ENCODE measurements around the gene NXPH1. TPM values are rescaled to one million over a fixed set of nuclear protein-coding genes. Genes with fewer than 3 reads are reported as not detected.

NXPH1 gene
- total RNA-seq, 3 donors from 2014 or later, result 0.29 TPM; not detected in 2

GRCh38 chr7:8699875-8700624, 266.6 kb downstream of the NXPH1 start:
- intact Hi-C loops (cut with DNase I; ENCODE audit: low total_unique reads), result no loop called here
- TF ChIP-seq POLR2AphosphoS5 (IDR thresholded peaks at IDR 0.05) (no peak), POLR2A (IDR thresholded peaks at IDR 0.05) (no peak), CTCF (IDR thresholded peaks at IDR 0.05) (no peak)
- Histone ChIP-seq H3K4me3 (no peak overlapping the region), H3K36me3 (no peaks in the 10 kb centered on the region), H3K27ac (no peak overlapping the region), H3K9me3 (no peaks in the 10 kb centered on the region), H3K4me1 (no peaks in the 10 kb centered on the region), H3K27me3 (no peaks in the 10 kb centered on the region)
- DNase-seq (ENCODE audit: low spot score in 2 of 2), result no peak

GRCh38 chr7:8702807-8703206, 269.4 kb downstream of the NXPH1 start:
- TF ChIP-seq POLR2AphosphoS5 (IDR thresholded peaks at IDR 0.05) (no peak), CTCF (IDR thresholded peaks at IDR 0.05) (no peak)
- no peaks in the 10 kb centered on the region for H3K4me1 ChIP-seq
- intact Hi-C loops (cut with DNase I; ENCODE audit: low total_unique reads), result no loop called here

GRCh38 chr7:8710124-8710523, 276.7 kb downstream of the NXPH1 start:
- intact Hi-C loops (cut with DNase I; ENCODE audit: low total_unique reads), result no loop called here
- Histone ChIP-seq H3K27ac (no peak overlapping the region), H3K36me3 (no peaks in the 10 kb centered on the region), H3K9me3 (no peaks in the 10 kb centered on the region), H3K27me3 (no peaks in the 10 kb centered on the region), H3K4me1 (no peaks in the 10 kb centered on the region), H3K4me3 (no peak overlapping the region)
- no peak for DNase-seq (ENCODE audit: low spot score in 2 of 2)
- TF ChIP-seq CTCF (IDR thresholded peaks at IDR 0.05) (no peak), POLR2AphosphoS5 (IDR thresholded peaks at IDR 0.05) (no peak), POLR2A (IDR thresholded peaks at IDR 0.05) (no peak)

More at GRCh38 chr7:8702807-8703206, 269.4 kb downstream of the NXPH1 start:
- no peak overlapping the region for H3K4me3 ChIP-seq
- no peak for DNase-seq (ENCODE audit: low spot score in 2 of 2)
- H3K36me3 ChIP-seq, result no peaks in the 10 kb centered on the region
- no peak overlapping the region for H3K27ac ChIP-seq
- no peaks in the 10 kb centered on the region for H3K9me3 ChIP-seq
- H3K27me3 ChIP-seq, result no peaks in the 10 kb centered on the region

GRCh38 chr7:8714791-8715190, 281.4 kb downstream of the NXPH1 start:
- Histone ChIP-seq H3K27ac (no peak overlapping the region), H3K36me3 (no peaks in the 10 kb centered on the region), H3K9me3 (no peaks in the 10 kb centered on the region), H3K27me3 (no peaks in the 10 kb centered on the region), H3K4me1 (no peaks in the 10 kb centered on the region), H3K4me3 (no peak overlapping the region)
- DNase-seq (ENCODE audit: low spot score in 2 of 2), result no peak
- intact Hi-C loops (cut with DNase I; ENCODE audit: low total_unique reads), result no loop called here
- TF ChIP-seq POLR2AphosphoS5 (IDR thresholded peaks at IDR 0.05), result no peak

DNA sequence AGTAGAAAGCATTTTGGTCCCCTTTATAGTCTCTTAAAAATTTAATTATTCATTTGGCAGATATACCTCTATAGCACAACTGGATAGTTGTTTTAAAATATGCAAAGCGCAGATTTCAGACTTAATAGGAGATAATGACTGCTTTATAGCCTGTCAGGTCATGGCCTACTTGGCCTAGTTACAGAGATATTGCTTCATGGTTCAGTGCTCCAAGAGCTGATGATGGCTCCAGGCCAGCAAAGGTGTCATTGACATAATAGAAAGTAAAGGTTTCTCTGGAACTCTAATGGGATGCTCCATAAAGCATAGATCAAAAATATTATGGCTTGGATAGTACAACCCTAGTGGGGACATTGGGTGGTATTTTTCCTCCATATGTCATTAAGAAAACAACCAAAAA, 285.7 kb downstream of the NXPH1 start:
- no peak overlapping the region for H3K27ac ChIP-seq
- H3K36me3 ChIP-seq, result no peaks in the 10 kb centered on the region
- intact Hi-C loops (cut with DNase I; ENCODE audit: low total_unique reads), result no loop called here
- no peaks in the 10 kb centered on the region for H3K27me3 ChIP-seq
- H3K4me3 ChIP-seq, result no peak overlapping the region
- no peak for DNase-seq (ENCODE audit: low spot score in 2 of 2)
- H3K4me1 ChIP-seq, result no peaks in the 10 kb centered on the region
- TF ChIP-seq CTCF (IDR thresholded peaks at IDR 0.05), result no peak
- TF ChIP-seq POLR2AphosphoS5 (IDR thresholded peaks at IDR 0.05), result no peak
- TF ChIP-seq POLR2A (IDR thresholded peaks at IDR 0.05), result no peak
- no peaks in the 10 kb centered on the region for H3K9me3 ChIP-seq
